GM10847 (cell line): ENCODE data around the gene ALG14.

Source experiments
- POLR2A ChIP-seq: IDR thresholded peaks from 2 replicates; pipeline ENCODE4 v1.6.1; 2011; ENCODE audit not compliant: insufficient read length; ENCODE audit errors: extremely low read depth

ALG14 gene

GRCh38 chr1:94949681-94950661 lies 122.8 kb downstream of the ALG14 start:
- TF ChIP-seq POLR2A, result no peak

- no peak for TF ChIP-seq POLR2A
Measured at GRCh38 chr1:94947437-94947836, 125.3 kb downstream of the ALG14 start.

- no peak for TF ChIP-seq POLR2A
Measured at GRCh38 chr1:94946886-94947285, 125.9 kb downstream of the ALG14 start.

GRCh38 chr1:94942171-94943128 lies 130.3 kb downstream of the ALG14 start:
- TF ChIP-seq POLR2A, result no peak

GRCh38 chr1:94940738-94941137 lies 132.0 kb downstream of the ALG14 start:
- no peak for TF ChIP-seq POLR2A

- no peak for TF ChIP-seq POLR2A
Measured at GRCh38 chr1:94937820-94938219, 134.9 kb downstream of the ALG14 start.

- no peak for TF ChIP-seq POLR2A
Measured at GRCh38 chr1:94936861-94937620, 135.7 kb downstream of the ALG14 start.

- no peak for TF ChIP-seq POLR2A
Measured at GRCh38 chr1:94935476-94935875, 137.3 kb downstream of the ALG14 start.

GRCh38 chr1:94935034-94935433 lies 137.7 kb downstream of the ALG14 start:
- TF ChIP-seq POLR2A, result no peak

GRCh38 chr1:94934551-94934950 lies 138.2 kb downstream of the ALG14 start:
- TF ChIP-seq POLR2A, result no peak

- no peak for TF ChIP-seq POLR2A
Measured at GRCh38 chr1:94931254-94931841, 141.4 kb downstream of the ALG14 start.

- TF ChIP-seq POLR2A, result no peak
Measured at GRCh38 chr1:94929351-94930217, 143.2 kb downstream of the ALG14 start.

GRCh38 chr1:94928293-94928939 lies 144.3 kb downstream of the ALG14 start:
- no peak for TF ChIP-seq POLR2A

GRCh38 chr1:94927405-94928175 lies 145.2 kb downstream of the ALG14 start:
- no peak for TF ChIP-seq POLR2A
